GM19467 (cell line): ENCODE measurements around the gene OXNAD1.
A peak's percentile ranks its signal among the peaks of the same experiment; 100 is the strongest.

Source experiments
- ATAC-seq: cut with Tn5 transposase; IDR thresholded peaks from one replicate; pipeline ENCODE4 v1.9.1; 2021; ENCODE audit warnings: mild to moderate bottlenecking, moderate library complexity; ENCODE audit not compliant: unreplicated experiment

The OXNAD1 gene

DNA sequence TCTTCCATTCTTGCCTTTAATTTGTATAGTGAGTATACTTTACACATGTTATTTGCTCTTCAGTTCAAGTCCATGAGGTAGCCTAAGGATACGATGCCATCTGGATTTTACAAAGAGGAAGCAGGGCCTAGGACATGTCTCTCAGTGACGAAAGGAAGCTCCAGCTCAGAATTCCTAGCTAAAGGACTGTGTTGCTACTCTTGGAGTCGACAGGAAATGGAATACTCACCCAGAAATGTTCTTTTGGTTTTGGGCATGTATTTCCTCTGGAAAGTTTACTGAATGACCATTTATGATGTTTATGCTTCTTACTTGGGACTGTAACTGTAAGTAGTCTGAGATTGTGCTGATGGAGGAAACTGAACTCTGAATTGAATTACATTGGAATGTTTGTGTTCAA lies 12.5 kb downstream of the OXNAD1 start:
- ATAC-seq = no peak

DNA sequence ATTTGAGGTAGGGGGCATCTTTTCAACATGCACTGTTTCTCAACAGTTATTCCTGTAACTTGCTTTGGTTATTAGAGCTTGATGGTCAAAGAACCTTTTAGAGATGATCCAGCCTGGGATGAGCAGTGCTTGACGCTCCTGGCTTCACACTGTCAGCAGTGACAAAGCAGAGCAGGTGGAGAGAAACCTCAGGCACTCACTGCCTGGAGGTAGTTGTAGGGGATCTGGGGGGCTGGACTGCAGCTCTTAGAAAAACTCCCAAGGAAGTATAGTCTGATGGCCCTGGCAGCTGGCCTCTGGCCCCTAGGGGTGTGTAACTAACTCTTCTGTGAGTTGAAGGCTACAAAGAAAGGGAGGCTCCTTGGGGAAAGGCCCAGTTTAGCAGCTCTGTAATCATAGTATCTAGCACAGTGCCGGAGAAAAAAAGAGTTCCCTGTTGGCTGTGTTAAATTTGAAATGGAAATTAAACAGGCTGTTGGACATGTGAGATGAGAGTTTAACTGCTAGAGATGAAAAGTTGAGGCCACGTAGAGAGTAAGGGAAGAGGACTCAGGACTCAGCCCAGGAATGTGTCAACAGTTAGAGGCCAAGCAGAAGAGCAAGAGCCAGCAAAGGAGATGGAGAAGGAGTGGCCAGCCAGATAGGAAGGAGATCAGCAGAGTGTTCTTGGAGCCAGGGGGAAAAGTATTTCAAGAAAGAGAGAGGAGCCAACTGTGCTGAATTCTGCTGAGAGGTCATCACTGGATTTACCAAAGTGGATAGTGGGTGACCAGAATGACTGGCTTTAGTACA lies 14.2 kb downstream of the OXNAD1 start:
- no peak for ATAC-seq

DNA sequence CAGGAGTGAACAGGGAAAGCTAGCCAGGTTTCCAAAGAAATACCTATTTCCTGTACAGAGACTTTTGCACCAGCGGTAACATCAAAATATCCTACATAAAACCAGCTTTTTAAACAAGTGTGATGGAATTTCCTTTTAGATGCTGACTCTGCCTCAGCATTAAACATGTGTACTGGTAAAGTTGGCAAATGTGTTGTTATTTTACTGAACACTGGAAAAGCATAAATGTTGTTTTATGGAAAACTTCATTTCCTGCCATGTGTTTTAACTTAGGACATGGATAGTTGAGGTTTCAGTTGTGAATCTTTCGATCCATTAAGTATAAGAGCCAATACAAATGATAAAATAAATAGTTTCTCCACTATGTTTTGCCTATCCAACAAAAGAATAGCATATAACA lies 15.7 kb downstream of the OXNAD1 start:
- no peak for ATAC-seq

DNA sequence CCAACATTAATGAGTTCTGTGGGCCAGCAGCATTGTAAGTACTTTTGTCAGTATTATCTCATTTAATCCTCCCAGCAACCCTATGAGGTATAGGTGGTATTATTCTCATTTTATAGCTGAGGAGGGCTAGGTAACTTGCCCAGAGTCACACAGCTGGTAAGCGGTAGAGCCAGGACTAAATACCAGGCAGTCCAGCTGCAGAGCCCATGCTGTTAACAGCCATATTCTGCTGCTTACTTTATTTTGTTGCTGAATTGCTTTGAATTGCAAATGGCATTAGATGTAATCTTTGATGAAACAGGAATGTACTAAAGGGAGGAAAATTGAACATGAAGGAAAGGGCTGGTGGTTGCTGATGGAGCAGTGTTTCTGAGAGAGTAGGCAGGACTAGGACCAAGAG lies 19.6 kb downstream of the OXNAD1 start:
- ATAC-seq = no peak

DNA sequence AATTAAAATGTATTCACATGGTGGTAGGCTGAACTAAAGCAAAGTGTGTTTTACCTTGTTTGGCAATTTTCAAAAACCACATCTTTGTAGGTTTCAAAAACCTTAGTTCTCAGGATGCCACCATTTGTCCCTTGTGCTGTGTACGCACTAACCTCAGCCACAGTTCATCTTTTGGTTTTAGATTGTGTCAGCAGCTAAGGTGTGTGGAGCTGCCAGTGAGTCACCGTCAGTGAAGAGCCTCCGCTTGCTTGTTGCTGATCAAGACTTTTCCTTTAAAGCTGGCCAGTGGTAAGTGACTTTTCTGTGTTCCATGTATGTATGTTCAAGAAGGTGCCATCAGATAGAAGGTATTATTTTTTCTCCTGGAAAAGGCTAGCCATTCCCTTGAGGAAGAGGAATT lies 21.1 kb downstream of the OXNAD1 start:
- no peak for ATAC-seq

DNA sequence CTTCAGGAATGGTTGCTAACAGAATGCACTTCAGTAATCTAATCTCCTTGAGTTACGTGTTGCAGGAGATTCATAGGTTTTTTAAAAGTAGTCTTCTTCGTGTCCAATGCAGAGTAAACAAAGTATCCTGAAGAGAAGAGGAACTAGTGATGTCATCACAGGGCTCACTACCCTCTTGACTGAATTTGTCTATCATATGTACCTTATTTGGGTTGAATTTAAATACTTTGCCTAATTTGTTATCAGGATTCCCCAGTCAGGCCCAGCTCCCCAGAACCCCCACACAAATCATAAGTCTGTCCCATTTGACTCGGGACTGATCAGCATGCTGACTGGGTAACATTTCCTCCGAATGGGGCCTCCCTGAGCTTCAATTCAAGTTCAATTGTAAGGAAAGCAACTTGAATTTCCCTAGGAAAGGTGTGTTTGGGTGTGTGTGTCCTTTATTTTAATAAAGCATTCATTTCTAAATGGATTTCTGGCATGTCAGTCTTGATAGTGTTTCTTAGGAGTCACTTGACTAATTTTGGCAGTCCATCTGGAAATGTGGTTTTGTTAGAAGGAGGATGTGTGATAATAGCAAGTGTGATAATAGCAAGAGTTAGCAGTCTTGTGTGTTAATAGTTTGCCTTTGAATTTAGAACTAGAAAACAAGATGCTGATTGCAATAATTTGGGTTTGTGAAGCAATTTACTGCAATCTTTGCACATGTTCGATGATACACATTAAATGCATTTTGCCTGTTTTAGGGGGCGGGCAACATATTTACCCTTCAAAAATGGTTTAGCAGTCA lies 21.9 kb downstream of the OXNAD1 start:
- ATAC-seq = no peak

DNA sequence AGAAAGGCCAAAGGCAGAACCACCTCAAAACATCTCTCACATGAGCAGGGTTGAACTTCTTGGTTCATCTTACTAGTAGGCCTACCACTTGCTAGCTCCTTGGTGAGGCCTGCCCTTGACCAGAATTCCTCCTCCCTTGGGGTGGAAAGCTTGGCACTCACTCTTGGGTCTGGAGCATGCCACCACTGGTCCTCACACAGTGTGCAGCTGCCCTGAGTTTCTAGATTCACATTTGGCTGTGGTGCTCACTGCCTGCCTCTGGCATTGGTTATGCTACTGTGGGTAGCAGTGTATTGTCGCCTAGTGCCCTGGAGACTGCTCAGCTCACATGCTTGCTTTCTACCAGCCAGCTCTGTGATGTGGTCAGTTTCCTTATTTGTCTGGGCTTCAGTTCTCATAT lies 23.7 kb downstream of the OXNAD1 start:
- no peak for ATAC-seq

DNA sequence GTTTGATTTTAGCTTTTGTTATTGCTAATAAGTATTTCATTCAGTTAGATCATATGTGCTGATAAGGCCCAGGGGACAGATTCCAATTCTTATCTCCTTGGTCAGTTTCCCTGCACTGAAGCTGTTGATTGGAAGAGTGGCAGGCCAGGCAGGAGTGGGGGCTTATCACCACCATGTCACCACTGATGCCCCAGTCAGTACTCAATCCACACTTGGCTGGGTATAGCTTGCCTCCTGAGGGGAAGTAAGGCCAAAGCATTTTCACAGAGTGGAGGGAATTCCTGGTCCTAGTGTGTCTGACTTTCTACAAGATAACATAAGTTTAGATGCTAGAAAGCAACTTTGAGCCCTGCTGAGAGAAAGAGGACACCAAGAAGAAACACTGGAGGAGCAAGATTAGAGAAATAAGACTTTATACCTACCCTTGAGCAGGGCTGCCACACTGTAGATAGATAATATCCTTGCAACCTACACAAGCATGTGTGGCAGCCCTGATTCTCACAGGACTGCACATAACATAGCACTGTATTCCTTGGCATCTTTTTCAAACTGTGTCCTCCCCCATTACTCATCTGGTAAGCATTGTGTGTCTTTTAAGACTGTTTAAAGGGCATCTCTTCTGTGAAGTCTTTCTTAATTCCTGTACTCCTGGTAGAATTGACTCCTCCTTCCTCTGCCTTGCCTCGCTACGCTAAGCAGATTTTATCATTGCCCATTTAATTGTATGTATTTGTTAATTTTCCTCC lies 24.3 kb downstream of the OXNAD1 start:
- no peak for ATAC-seq

DNA sequence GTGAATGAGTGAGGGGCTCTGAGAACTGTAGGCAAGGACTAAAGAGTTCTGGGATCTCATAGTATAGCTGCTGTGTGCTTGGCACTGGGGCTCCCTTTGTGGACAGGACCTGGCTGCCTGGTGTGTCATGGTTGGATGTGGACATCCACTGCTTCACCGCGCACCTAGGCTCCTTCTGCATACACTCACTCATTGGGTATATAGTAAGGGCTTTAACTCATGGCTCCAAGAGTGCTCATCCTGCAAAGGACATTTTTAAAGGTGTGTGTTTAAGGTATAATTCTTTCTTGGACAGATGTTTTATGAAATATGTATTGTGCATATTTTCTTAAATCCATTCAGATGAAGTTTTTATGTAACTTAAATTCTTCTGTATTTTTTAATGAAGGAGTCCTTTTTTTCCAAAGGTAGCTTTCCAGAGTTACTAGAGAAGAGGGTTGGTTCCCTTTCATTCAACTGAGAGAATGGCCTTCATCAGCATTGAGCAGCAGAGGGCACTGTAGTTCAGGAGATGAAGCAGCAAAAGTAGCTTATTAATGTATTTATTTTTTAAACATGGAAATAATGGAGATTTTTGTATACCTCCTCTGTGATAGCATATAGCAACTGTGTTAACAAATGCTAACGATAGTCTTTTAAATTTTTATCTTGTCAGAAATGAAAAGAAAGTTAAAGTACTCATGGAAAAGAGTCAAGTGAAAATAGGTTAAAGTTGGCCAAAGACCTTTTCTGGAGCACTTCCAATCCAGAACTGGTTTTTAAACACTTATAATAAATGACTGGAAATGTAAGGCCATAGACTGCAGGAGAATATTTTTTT lies 25.2 kb downstream of the OXNAD1 start:
- peak; percentile 41 for ATAC-seq

DNA sequence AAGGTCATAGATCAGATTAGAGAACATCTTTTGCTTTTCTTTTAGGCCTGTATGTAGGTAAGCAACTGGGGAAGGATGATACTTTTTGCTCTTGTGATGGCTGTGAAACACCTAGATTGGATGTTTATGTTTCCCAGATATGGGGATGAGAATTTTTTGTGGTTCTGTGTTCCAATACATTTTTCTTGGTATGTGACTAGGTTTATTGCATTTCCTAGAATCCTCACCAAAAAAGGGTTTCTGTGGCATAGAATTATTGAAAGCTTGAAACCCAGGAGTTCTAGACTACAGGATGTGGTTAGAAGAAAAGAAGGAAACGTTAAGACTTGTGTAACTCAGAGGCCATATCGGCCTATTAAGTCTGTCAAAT lies 25.8 kb downstream of the OXNAD1 start:
- no peak for ATAC-seq

DNA sequence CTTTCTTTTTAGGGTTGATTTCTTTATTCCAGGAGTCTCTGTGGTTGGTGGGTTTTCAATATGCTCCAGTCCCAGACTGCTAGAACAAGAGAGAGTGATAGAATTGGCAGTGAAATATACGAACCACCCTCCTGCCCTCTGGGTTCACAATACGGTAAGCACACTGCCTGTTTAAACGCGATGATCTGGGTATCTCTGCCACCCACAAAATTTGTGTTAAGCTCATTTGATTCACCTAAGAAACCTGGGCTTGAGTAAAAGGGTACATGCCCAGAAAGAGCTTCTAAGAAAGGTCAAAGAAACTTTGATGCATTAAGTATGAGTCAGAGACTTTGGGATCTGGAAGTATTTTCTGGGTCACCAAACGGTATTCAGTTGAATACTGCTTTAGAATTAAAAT lies 29.8 kb downstream of the OXNAD1 start:
- ATAC-seq = no peak

DNA sequence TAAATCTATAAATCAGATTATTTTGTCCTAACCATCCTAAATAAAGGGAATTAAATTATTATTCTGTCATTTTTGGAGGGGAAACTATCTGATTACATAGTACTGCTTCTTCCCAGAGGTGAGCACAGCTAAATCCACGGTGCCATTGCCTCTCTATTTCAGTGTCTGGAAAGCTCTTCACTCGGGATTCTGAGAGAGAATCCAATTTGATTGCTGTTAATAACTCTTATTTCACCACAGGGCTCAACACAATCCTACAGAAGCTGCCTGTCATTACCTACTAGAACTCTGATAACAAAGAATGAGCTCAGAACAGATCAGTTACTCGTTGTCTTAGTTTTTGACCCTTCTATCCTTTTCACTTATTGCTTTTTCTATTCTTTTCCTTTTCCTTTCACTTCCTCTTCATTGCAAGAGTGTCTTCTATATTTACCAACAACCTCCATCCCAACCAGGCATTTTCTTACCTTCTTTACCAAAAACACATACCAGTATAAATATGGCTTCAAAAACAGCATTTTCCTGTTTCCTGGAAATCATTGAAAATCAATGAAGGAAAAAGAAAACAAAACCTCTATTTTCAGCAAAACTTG lies 30.4 kb downstream of the OXNAD1 start:
- ATAC-seq = no peak

DNA sequence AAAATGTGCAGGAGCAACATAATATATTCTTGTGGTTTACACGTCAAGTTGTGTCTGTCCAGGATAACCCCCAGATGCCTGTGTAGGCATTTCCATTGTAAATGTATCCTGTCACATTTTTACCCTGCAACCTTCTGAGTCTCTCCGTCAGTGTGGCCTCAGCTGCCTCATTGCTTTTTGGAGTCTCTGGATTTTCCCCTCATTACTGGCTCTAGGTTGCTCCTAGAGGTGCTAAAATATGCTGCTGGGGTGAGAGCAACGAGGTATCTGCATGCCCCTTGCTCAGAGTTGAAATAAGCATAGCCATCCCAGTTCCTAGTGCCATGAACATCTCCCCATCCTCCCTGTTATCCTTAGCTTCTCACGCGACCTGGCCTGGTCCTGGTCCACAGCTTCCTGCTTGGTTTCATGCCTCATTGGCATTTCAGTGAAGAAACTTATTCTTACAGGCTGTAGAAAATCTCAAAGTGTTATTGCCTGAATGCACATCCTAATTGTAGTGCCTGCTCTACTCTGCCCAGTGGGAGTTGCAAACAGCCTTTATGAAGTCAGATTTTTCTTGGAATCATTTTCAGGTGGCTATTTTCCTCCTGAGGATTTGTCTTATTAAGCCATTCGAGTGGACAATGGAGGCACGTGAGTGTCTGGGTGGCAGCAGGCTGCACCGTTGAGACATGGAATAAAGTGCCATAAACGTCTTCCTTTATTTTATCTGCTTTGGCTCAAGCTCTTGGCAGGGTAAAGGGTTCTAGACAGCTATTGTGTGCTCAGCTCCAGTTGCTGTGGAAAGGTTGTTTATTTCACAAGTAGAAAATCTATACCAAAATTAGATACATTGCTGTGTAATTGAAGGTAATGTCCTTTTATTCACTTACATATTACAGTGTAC lies 33.2 kb downstream of the OXNAD1 start:
- no peak for ATAC-seq

DNA sequence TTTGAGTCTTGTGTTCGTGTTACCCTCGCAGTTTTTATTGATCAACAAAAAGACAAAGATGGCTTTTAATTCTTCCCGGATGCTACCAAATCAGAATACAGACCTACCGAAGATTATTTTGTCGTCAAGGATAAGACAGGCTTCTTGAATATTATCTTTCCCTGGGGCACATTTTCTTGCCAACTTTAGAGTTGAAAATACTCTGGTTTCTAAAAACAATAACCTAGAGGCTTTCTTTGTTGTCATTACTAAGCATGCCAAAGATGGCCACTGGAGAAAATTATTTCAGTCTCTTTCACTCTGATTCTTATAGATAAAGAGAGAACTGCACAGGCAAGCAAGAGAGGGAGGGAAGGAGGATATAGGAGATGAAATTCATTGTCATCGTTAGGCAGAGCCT lies 33.9 kb downstream of the OXNAD1 start:
- no peak for ATAC-seq

DNA sequence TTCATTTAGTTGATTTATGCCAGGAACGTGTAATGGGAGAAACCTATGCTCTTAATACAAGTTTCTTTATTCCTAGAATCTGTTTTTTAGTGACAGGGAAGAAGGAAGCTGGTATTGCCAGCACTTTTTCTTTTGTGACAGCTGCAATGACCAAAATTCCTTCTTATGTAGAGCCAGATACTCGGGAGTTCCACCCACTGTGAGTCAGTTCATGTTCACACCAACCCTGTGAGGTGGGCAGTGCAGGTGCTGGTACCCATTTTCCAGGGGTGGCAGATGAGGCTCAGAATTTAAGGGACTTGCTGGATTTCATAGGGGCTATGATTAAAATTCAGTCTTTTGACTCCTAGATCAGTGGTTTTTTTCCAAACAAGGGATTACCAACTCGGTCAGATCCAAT lies 34.7 kb downstream of the OXNAD1 start:
- ATAC-seq = no peak

DNA sequence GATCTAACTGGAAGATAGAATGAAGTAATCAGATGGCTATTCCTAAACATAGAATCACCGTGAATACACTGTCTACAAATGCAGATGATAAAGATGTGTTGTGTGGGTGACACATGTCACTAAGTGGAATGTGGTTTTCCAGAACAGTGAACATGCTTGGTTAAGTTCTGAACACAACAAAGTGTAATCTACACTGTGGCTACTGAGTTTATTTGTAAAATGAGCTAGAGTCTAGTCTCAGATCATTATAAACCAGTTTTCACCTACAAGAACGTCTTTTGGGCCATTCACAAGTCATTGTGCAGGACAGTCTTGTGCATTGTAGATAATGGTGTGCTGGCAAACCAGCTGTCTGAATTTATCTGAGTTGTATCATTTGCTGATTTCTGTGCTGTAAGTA lies 35.3 kb downstream of the OXNAD1 start:
- no peak for ATAC-seq

DNA sequence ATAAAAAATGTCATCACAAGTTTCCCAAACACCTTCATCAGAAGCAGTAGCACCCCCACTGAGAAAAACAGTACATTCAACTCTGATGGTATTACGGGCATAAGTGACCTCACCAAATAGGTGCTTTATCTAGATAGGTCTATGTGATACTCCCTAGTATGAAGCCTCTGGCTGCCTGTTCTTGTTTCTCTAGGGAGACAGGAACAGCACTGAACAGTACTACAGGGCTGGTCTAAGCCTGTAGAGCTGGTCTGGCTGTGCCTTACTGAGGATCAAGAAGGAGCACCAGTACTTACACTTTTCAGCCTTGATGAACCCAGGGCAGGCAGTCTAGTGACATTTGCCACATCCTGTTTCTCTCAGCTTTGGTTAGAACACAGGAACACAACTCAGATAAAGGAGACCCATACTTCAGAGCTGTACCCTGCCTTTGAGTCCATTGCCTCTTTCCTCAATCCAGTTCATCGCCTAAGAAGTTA lies 35.9 kb downstream of the OXNAD1 start:
- peak; percentile 61 for ATAC-seq

DNA sequence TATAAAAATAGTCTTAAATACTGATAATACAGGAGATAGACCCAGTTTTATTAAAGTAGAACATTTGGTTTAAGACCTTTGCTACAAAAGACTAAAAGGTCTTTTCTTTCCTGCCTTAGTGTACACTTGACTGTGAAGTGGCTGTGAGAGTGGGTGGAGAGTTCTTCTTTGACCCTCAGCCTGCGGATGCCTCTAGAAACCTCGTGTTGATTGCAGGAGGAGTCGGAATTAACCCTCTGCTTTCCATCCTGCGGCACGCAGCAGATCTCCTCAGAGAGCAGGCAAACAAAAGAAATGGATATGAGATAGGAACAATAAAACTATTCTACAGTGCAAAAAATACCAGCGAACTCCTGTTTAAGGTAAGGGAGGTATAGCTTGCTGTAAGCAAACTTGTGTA lies 36.5 kb downstream of the OXNAD1 start:
- no peak for ATAC-seq

DNA sequence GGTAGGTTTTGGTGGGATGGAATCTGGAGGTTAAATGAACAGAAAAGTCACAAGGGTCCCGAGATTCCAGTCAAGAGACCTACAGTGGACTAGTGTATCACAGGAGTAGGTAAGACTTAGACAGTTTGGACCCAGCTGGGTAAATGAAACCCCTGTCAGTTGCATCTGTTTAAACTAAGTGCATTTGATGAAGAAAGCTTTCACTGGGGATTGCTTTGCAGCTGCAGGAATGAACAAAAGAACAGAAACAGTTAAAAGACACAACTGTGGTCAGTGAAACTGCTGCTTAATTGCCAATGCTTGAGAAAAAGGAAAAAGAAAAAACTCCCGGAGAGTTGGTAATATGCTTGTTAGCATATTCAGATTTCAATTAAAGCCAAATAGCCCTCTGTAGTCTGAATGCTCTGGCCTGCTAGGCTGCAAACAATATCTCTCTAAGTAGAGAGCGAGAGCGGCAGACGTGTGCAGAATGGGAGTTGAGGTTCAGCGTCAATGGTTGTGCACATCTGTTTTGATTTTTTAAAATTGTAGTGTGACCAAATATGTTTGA lies 37.1 kb downstream of the OXNAD1 start:
- ATAC-seq = no peak
